ENCODE measurements around the gene ZNF644. TPM values are rescaled to one million over a fixed set of nuclear protein-coding genes. Genes with fewer than 3 reads are reported as not detected.
"Not testable (repeated sequence)": the region's sequence is repeated elsewhere in the genome, so short reads cannot be mapped to it uniquely, and the experiment has no call there.

The ZNF644 gene
- total RNA-seq, 5 donors from 2014 or later (not counting 1 experiment from before 2014, with no cell fraction given): 55.0 to 139 (median 62.7) TPM

- Histone ChIP-seq H3K9me3 (no peaks in the 10 kb centered on the region), H3K4me3 (ENCODE audit: control insufficient read depth in 1 of 2, extremely low read depth in 1 of 2, low read length in 1 of 2) (no peak overlapping the region), H3K27ac (ENCODE audit: low read length) (no peak overlapping the region), H3K4me1 (ENCODE audit: control insufficient read depth in 1 of 2, extremely low read depth in 1 of 2, insufficient read depth in 2 of 2, low read length in 2 of 2) (no peaks in the 10 kb centered on the region), H3K36me3 (ENCODE audit: control insufficient read depth in 2 of 2, extremely low read depth in 1 of 2, insufficient read depth in 1 of 2, low read length in 1 of 2) (peaks cover 0 to 19% of the 10 kb centered on the region in 2 donors), H3K27me3 (replicated peaks in 1 of 2; ENCODE audit: control insufficient read depth in 2 of 2, extremely low read depth in 1 of 2, insufficient read depth in 2 of 2, low read length in 1 of 2) (no peaks in the 10 kb centered on the region)
- DNase-seq (no peak), ATAC-seq (replicated peaks in 1 of 4) (no peak)
- peaks cover 40 to 51% (median 47%) of the 10 kb centered on the region in 3 donors for H3K4me1 Mint-ChIP-seq
- peaks cover 0 to 5% (median 0%) of the 10 kb centered on the region in 3 donors for H3K9me3 Mint-ChIP-seq
- H3K4me3 Mint-ChIP-seq: no peak overlapping the region
- CTCF ChIA-PET: no interaction called here
- H3K27ac Mint-ChIP-seq: no peak overlapping the region
- no CpG with 5 or more reads among the region's 4 CpGs for WGBS (ENCODE audit: insufficient coverage)
- no peaks in the 10 kb centered on the region for H3K27me3 Mint-ChIP-seq
- POLR2A ChIA-PET: interaction anchor here in 1 of 2 donors (0.6 to 1.4 kb wide), 2 partner anchors 8 to 11 kb away, joined by 3 read pairs; no protein-coding TSS in a partner anchor
- peaks cover 32% of the 10 kb centered on the region for H3K36me3 Mint-ChIP-seq
These were observed 77.9 kb downstream of the ZNF644 start for GRCh38 chr1:90943966-90944365.

DNA sequence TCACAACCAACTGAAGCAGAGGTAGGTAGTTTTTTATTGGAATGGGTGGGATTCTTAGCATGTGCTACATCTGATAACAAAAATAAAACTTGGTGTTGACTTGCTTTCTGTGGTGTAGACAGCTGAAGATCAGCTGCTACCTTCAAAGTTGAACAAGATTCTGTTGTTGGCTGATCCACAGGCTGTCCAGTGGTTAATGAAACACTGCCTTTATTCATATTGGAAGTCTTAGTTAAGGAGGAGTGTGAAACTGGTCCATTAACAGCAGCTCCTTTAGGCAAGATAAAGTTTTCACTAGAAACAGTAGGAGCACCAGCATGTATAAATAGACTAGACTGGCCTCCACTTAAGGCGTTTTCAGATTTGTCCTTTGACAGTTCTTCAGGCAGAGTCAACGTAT, 81.1 kb downstream of the ZNF644 start:
- WGBS (ENCODE audit: insufficient coverage): 100% methylated on average over 2 of the region's 2 CpGs
- peaks cover 0 to 5% (median 0%) of the 10 kb centered on the region in 3 donors for H3K9me3 Mint-ChIP-seq
- H3K27me3 Mint-ChIP-seq: no peaks in the 10 kb centered on the region
- H3K4me3 Mint-ChIP-seq: no peak overlapping the region
- H3K27me3 ChIP-seq (replicated peaks in 1 of 2; ENCODE audit: control insufficient read depth in 2 of 2, extremely low read depth in 1 of 2, insufficient read depth in 2 of 2, low read length in 1 of 2): no peaks in the 10 kb centered on the region
- peaks cover 0 to 25% of the 10 kb centered on the region in 2 donors for H3K36me3 ChIP-seq (ENCODE audit: control insufficient read depth in 2 of 2, extremely low read depth in 1 of 2, insufficient read depth in 1 of 2, low read length in 1 of 2)
- H3K27ac Mint-ChIP-seq: no peak overlapping the region
- ATAC-seq (replicated peaks in 1 of 4) (no peak), DNase-seq (no peak)
- no peak overlapping the region for H3K4me3 ChIP-seq (ENCODE audit: control insufficient read depth in 1 of 2, extremely low read depth in 1 of 2, low read length in 1 of 2)
- H3K27ac ChIP-seq (ENCODE audit: low read length): no peak overlapping the region
- CTCF ChIA-PET: no interaction called here
- peaks cover 57% of the 10 kb centered on the region for H3K36me3 Mint-ChIP-seq
- H3K9me3 ChIP-seq: no peaks in the 10 kb centered on the region
- H3K4me1 Mint-ChIP-seq: peaks cover 47 to 60% (median 56%) of the 10 kb centered on the region in 3 donors
- POLR2A ChIA-PET: no interaction called here
- H3K4me1 ChIP-seq (ENCODE audit: control insufficient read depth in 1 of 2, extremely low read depth in 1 of 2, insufficient read depth in 2 of 2, low read length in 2 of 2): peaks cover 0 to 2% of the 10 kb centered on the region in 2 experiments

DNA sequence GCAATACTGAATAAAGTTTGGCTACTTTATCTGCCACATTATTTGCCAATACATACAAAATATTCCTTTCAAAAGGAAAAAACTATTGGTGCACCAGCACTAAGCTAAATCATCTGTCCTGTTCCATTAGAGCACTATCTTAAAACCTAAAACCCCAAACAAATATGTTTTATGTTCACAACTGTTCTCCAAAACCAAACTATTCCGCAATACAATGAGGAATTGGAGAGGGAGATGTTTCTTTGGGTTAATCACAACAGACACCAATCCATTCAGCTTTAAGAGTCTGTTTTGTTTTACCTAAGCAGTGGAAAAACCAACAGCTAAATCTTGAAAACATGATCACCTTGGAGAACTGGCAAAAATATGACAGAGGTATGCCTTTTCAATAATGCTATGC, 85.1 kb downstream of the ZNF644 start:
- Histone ChIP-seq H3K36me3 (ENCODE audit: control insufficient read depth in 2 of 2, extremely low read depth in 1 of 2, insufficient read depth in 1 of 2, low read length in 1 of 2) (peaks cover 0 to 29% of the 10 kb centered on the region in 2 donors), H3K27ac (ENCODE audit: low read length) (no peak overlapping the region), H3K4me1 (ENCODE audit: control insufficient read depth in 1 of 2, extremely low read depth in 1 of 2, insufficient read depth in 2 of 2, low read length in 2 of 2) (peaks cover 0 to 4% of the 10 kb centered on the region in 2 experiments), H3K27me3 (replicated peaks in 1 of 2; ENCODE audit: control insufficient read depth in 2 of 2, extremely low read depth in 1 of 2, insufficient read depth in 2 of 2, low read length in 1 of 2) (no peaks in the 10 kb centered on the region), H3K9me3 (no peaks in the 10 kb centered on the region), H3K4me3 (ENCODE audit: control insufficient read depth in 1 of 2, extremely low read depth in 1 of 2, low read length in 1 of 2) (no peak overlapping the region)
- no peak overlapping the region for H3K27ac Mint-ChIP-seq
- H3K4me3 Mint-ChIP-seq: no peak overlapping the region
- ChIA-PET CTCF (interaction anchor here in 1 of 2 donors (0.6 kb wide), 1 partner anchor 1016 kb away, joined by 12 read pairs; no protein-coding TSS in a partner anchor), POLR2A (interaction anchor here (0.5 to 0.9 kb wide), 4 partner anchors 11 to 342 kb away, joined by 3 to 6 read pairs (median 4); no protein-coding TSS in a partner anchor)
- H3K36me3 Mint-ChIP-seq: peaks cover 72% of the 10 kb centered on the region
- H3K9me3 Mint-ChIP-seq: peaks cover 0 to 5% (median 0%) of the 10 kb centered on the region in 3 donors
- DNase-seq: no peak
- no peak for ATAC-seq (replicated peaks in 1 of 4)
- no CpG with 5 or more reads among the region's 1 CpG for WGBS (ENCODE audit: insufficient coverage)
- H3K4me1 Mint-ChIP-seq: peaks cover 73 to 85% (median 78%) of the 10 kb centered on the region in 3 donors
- H3K27me3 Mint-ChIP-seq: no peaks in the 10 kb centered on the region

DNA sequence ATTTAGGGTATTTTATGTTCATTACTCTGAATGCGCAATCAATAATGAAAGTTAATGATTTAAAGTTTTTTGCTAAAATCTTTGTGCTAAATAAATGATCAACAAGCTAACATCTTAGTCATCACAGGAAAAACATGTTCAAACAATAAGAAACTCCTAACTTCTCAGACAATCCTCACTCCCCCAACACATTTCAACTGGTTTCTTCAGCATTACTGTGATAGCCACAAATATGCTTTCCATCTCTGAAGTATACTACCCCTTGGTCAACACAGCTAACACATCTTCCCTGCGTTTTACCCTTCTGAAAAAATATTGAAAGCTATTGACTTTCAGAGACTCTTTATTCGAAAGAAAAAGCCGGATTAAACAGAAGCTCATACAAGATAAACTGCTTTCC, 85.8 kb downstream of the ZNF644 start:
- peaks cover 79 to 90% (median 82%) of the 10 kb centered on the region in 3 donors for H3K4me1 Mint-ChIP-seq
- H3K36me3 ChIP-seq (ENCODE audit: control insufficient read depth in 2 of 2, extremely low read depth in 1 of 2, insufficient read depth in 1 of 2, low read length in 1 of 2): peaks cover 0 to 28% of the 10 kb centered on the region in 2 donors
- POLR2A ChIA-PET: interaction anchor here (0.6 to 1.1 kb wide), 3 partner anchors 8 to 242 kb away, joined by 3 to 6 read pairs (median 3); no protein-coding TSS in a partner anchor
- ATAC-seq (replicated peaks in 1 of 4) (no peak), DNase-seq (no peak)
- H3K27me3 Mint-ChIP-seq: no peaks in the 10 kb centered on the region
- no peaks in the 10 kb centered on the region for H3K9me3 ChIP-seq
- no peak overlapping the region for H3K4me3 ChIP-seq (ENCODE audit: control insufficient read depth in 1 of 2, extremely low read depth in 1 of 2, low read length in 1 of 2)
- 96% methylated on average over 3 of the region's 4 CpGs for WGBS (ENCODE audit: insufficient coverage)
- no peak overlapping the region for H3K27ac ChIP-seq (ENCODE audit: low read length)
- peaks cover 0 to 4% of the 10 kb centered on the region in 2 experiments for H3K4me1 ChIP-seq (ENCODE audit: control insufficient read depth in 1 of 2, extremely low read depth in 1 of 2, insufficient read depth in 2 of 2, low read length in 2 of 2)
- H3K27ac Mint-ChIP-seq: peak overlapping the region in 1 of 2 donors; percentile 8
- peaks cover 67% of the 10 kb centered on the region for H3K36me3 Mint-ChIP-seq
- H3K27me3 ChIP-seq (replicated peaks in 1 of 2; ENCODE audit: control insufficient read depth in 2 of 2, extremely low read depth in 1 of 2, insufficient read depth in 2 of 2, low read length in 1 of 2): no peaks in the 10 kb centered on the region
- H3K4me3 Mint-ChIP-seq: no peak overlapping the region
- peaks cover 0 to 5% (median 0%) of the 10 kb centered on the region in 3 donors for H3K9me3 Mint-ChIP-seq
- CTCF ChIA-PET: no interaction called here

- H3K4me3 ChIP-seq (ENCODE audit: control insufficient read depth in 1 of 2, extremely low read depth in 1 of 2, low read length in 1 of 2); H3K27ac ChIP-seq (ENCODE audit: low read length); H3K9me3 Mint-ChIP-seq; H3K36me3 ChIP-seq (ENCODE audit: control insufficient read depth in 2 of 2, extremely low read depth in 1 of 2, insufficient read depth in 1 of 2, low read length in 1 of 2); H3K27me3 ChIP-seq (replicated peaks in 1 of 2; ENCODE audit: control insufficient read depth in 2 of 2, extremely low read depth in 1 of 2, insufficient read depth in 2 of 2, low read length in 1 of 2); DNase-seq; ATAC-seq (replicated peaks in 1 of 4); H3K9me3 ChIP-seq; H3K27me3 Mint-ChIP-seq: not testable (repeated sequence)
- ChIA-PET CTCF (interaction anchor here in 1 of 2 donors (0.6 kb wide), 1 partner anchor 1821 kb away, joined by 4 read pairs; no protein-coding TSS in a partner anchor), POLR2A (interaction anchor here in 1 of 2 donors (0.7 kb wide), 1 partner anchor 1261 kb away, joined by 3 read pairs; no protein-coding TSS in a partner anchor)
- H3K4me1 ChIP-seq (ENCODE audit: control insufficient read depth in 1 of 2, extremely low read depth in 1 of 2, insufficient read depth in 2 of 2, low read length in 2 of 2): peaks cover 4 to 13% of the 10 kb centered on the region in 2 experiments
- Mint-ChIP-seq H3K4me3 (peak overlapping the region in 1 of 3 donors; percentile 32), H3K4me1 (peaks cover 89 to 96% (median 89%) of the 10 kb centered on the region in 3 donors), H3K27ac (peak overlapping the region in 1 of 2 donors; percentile 56), H3K36me3 (peaks cover 31% of the 10 kb centered on the region)
- 96% methylated on average over 7 of the region's 8 CpGs for WGBS (ENCODE audit: insufficient coverage)
These were observed 93.6 kb downstream of the ZNF644 start for GRCh38 chr1:90928231-90928630.

DNA sequence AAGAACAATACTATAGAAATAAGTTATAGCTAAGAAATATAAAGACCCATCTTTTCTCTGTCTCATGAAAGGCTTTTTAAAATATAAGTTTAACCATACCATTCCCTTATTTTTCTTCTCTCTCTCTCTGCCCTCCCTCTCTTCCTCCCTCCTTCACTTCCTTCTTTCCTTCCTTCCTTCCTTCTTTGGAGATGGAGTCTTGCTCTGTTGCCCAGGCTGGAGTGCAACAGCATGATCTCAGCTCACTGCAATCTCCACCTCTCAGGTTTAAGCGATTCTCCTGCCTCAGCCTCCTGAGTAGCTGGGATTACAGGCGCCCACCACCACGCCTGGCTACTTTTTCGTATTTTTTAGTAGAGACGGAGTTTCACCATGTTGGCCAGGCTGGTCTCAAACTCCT, 94.2 kb downstream of the ZNF644 start:
- not testable (repeated sequence) for H3K27me3 ChIP-seq (replicated peaks in 1 of 2; ENCODE audit: control insufficient read depth in 2 of 2, extremely low read depth in 1 of 2, insufficient read depth in 2 of 2, low read length in 1 of 2); H3K9me3 ChIP-seq; DNase-seq; H3K27ac Mint-ChIP-seq; H3K27me3 Mint-ChIP-seq; H3K4me3 ChIP-seq (ENCODE audit: control insufficient read depth in 1 of 2, extremely low read depth in 1 of 2, low read length in 1 of 2); ATAC-seq (replicated peaks in 1 of 4); H3K27ac ChIP-seq (ENCODE audit: low read length); H3K36me3 ChIP-seq (ENCODE audit: control insufficient read depth in 2 of 2, extremely low read depth in 1 of 2, insufficient read depth in 1 of 2, low read length in 1 of 2); H3K9me3 Mint-ChIP-seq
- H3K4me1 Mint-ChIP-seq: peaks cover 89 to 97% (median 89%) of the 10 kb centered on the region in 3 donors
- peaks cover 4 to 13% of the 10 kb centered on the region in 2 experiments for H3K4me1 ChIP-seq (ENCODE audit: control insufficient read depth in 1 of 2, extremely low read depth in 1 of 2, insufficient read depth in 2 of 2, low read length in 2 of 2)
- peaks cover 28% of the 10 kb centered on the region for H3K36me3 Mint-ChIP-seq
- WGBS (ENCODE audit: insufficient coverage): 98% methylated on average over 5 of the region's 5 CpGs
- ChIA-PET POLR2A (interaction anchor here in 1 of 2 donors (0.7 kb wide), 1 partner anchor 1261 kb away, joined by 3 read pairs; no protein-coding TSS in a partner anchor), CTCF (interaction anchor here in 1 of 2 donors (0.6 kb wide), 1 partner anchor 1822 kb away, joined by 4 read pairs; no protein-coding TSS in a partner anchor)
- peak overlapping the region in 1 of 3 donors; percentile 32 for H3K4me3 Mint-ChIP-seq

All from T-cell (primary cell).